ENCODE measurements around the gene ALCAM. TPM values are rescaled to one million over a fixed set of nuclear protein-coding genes. Genes with fewer than 3 reads are reported as not detected.

The ALCAM gene
- total and polyA plus RNA-seq, 2 donors (not counting 3 experiments of a cell fraction or from before 2014, with no cell fraction given): 46.3 to 118 TPM

GRCh38 chr3:105516972-105517371, 150.3 kb downstream of the ALCAM start:
- Histone ChIP-seq H3K9ac (replicated peaks; ENCODE audit: extremely low read depth, insufficient read depth, low read length) (no peak overlapping the region), H3K27ac (ENCODE audit: insufficient read depth, low read depth, low read length) (no peak overlapping the region), H3K4me2 (ENCODE audit: insufficient read depth, low read length) (no peak overlapping the region), H3K27me3 (ENCODE audit: control insufficient read depth in 2 of 2, insufficient read depth in 2 of 2, low read length in 2 of 2) (no peaks in the 10 kb centered on the region), H2AFZ (ENCODE audit: low read depth, low read length) (no peak overlapping the region), H3K79me2 (ENCODE audit: control insufficient read depth, insufficient read depth, low read length) (no peaks in the 10 kb centered on the region), H3K36me3 (ENCODE audit: control insufficient read depth in 2 of 2, extremely low read depth in 1 of 2, insufficient read depth in 2 of 2, low read length in 2 of 2) (no peaks in the 10 kb centered on the region), H3K9me3 (replicated peaks; ENCODE audit: control insufficient read depth, insufficient read depth, low read length) (no peaks in the 10 kb centered on the region), H4K20me1 (replicated peaks; ENCODE audit: control insufficient read depth, extremely low read depth, insufficient read depth, low read length) (no peaks in the 10 kb centered on the region), H3K4me3 (replicated peaks in 1 of 3; ENCODE audit: insufficient read depth in 1 of 3, low read depth in 1 of 3, low read length in 3 of 3) (no peak overlapping the region), H3K4me1 (ENCODE audit: control insufficient read depth, extremely low read depth, insufficient read depth, low read length) (no peaks in the 10 kb centered on the region), H3K9me1 (replicated peaks; ENCODE audit: control insufficient read depth, extremely low read depth, insufficient read depth, low read length) (no peaks in the 10 kb centered on the region)
- DNase-seq (ENCODE audit: low read depth, low spot score) (no peak), FAIRE-seq (no peak)
- CTCF ChIA-PET: interaction anchor here (1.0 to 3.7 kb wide), 12 partner anchors 11 to 1547 kb away, joined by 3 to 40 read pairs (median 12); no protein-coding TSS in a partner anchor
- POLR2A ChIA-PET: no interaction called here
- intact Hi-C loops (cut with micrococcal nuclease): loop anchor here (5.0 to 10.0 kb wide), 3 partner anchors 432 to 1525 kb away; no protein-coding TSS in a partner anchor
- no TSS peak for BruUV-seq (replicated peaks)
- no peak for TF ChIP-seq EZH2 (IDR thresholded peaks at IDR 0.05; ENCODE audit: borderline replicate concordance, low read depth, low read length, severe bottlenecking)
- no peak for TF ChIP-seq CTCF (IDR thresholded peaks at IDR 0.05; ENCODE audit: extremely low read depth in 1 of 2, insufficient read depth in 1 of 2, low read depth in 1 of 2, low read length in 2 of 2)
- no peak for TF ChIP-seq GATA2 (IDR thresholded peaks at IDR 0.05; ENCODE audit: insufficient read depth, insufficient read length, low read depth, low read length)
- TF ChIP-seq POLR2AphosphoS5 (IDR thresholded peaks at IDR 0.05; ENCODE audit: insufficient read depth, low read depth, low read length): no peak
- TF ChIP-seq MAX (IDR thresholded peaks at IDR 0.05; ENCODE audit: insufficient read depth, insufficient read length): no peak
- TF ChIP-seq MYC (IDR thresholded peaks at IDR 0.05; ENCODE audit: low read depth, low read length): no peak
- TF ChIP-seq POLR2A (IDR thresholded peaks at IDR 0.05; ENCODE audit: low read depth, low read length): no peak
- TF ChIP-seq FOS (IDR thresholded peaks at IDR 0.05; ENCODE audit: borderline replicate concordance, insufficient read depth, low read length): no peak
- no peak for TF ChIP-seq JUN (IDR thresholded peaks at IDR 0.05; ENCODE audit: borderline replicate concordance, insufficient read depth, insufficient read length, low read depth)
- dilution Hi-C loops (cut with MboI; ENCODE audit: extremely low pct_ligation_motif_present, low sequenced_read_pairs): no loop called here
